HEK293 (cell line): ENCODE data around the gene MYORG.
"Not testable (repeated sequence)": the region's sequence is repeated elsewhere in the genome, so short reads cannot be mapped to it uniquely, and the experiment has no call there.

Experiments used
- CTCF ChIA-PET: fragments of 350-600 bp; formaldehyde crosslinking; extraction: SDS; loops from one replicate; lab custom pipeline; 2021; ENCODE audit warnings: antibody characterized with exemption; lab: Yijun Ruan, JAX
- POLR2A ChIA-PET: fragments of 300-600 bp; formaldehyde crosslinking; extraction: SDS; loops from one replicate; lab custom pipeline; 2020; ENCODE audit warnings: antibody characterized with exemption, inconsistent platforms; lab: Yijun Ruan, JAX
- H3K27ac ChIP-seq: fragments of 200-500 bp; sonication (Bioruptor generic); 2 replicates; pipeline ENCODE4 v1.5.1; 2014; ENCODE audit warnings: low read depth, low read length, control low read depth, inconsistent platforms; ENCODE audit errors: extremely low read depth
- H3K36me3 ChIP-seq, 2 experiments: fragments of 200-500 bp in 1 of 2; sonication (Bioruptor generic) in 1 of 2; 1 replicate in 1 of 2; 2 replicates in 1 of 2; pipeline ENCODE4 v1.5.1; 2014 to 2017; ENCODE audit warnings: inconsistent platforms in 2 of 2, low read length in 2 of 2; ENCODE audit not compliant: control insufficient read depth in 2 of 2, insufficient read depth in 1 of 2
- H3K4me1 ChIP-seq: fragments of 200-500 bp; sonication (Bioruptor generic); 2 replicates; pipeline ENCODE4 v1.5.1; 2014; ENCODE audit warnings: mild to moderate bottlenecking, low read length, inconsistent platforms; ENCODE audit not compliant: control insufficient read depth, insufficient read depth
- H3K4me3 ChIP-seq: 2 replicates; pipeline ENCODE4 v1.5.1; 2011; ENCODE audit warnings: low read depth, mild to moderate bottlenecking, control low read depth, low read length, moderate library complexity
- H3K9me3 ChIP-seq: fragments of 200-500 bp; sonication (Bioruptor generic); 2 replicates; pipeline ENCODE4 v1.5.1; 2014; ENCODE audit warnings: low read depth, low read length, inconsistent platforms; ENCODE audit not compliant: control insufficient read depth, insufficient read depth
- RBAK ChIP-seq: fragments of 450-650 bp; formaldehyde crosslinking; IDR thresholded peaks from 2 replicates; pipeline ENCODE4 v1.5.1; 2016; ENCODE audit warnings: missing biosample characterization, missing genetic modification characterization
- WT1 ChIP-seq: fragments of 450-650 bp; formaldehyde crosslinking; IDR thresholded peaks from 2 replicates; pipeline ENCODE4 v1.5.1; 2016; ENCODE audit warnings: missing biosample characterization, missing genetic modification characterization
- ZBTB11 ChIP-seq: fragments of 450-650 bp; formaldehyde crosslinking; conservative IDR thresholded peaks from 2 replicates; pipeline ENCODE4 v1.5.1; 2016; ENCODE audit warnings: low read depth, missing biosample characterization, missing genetic modification characterization
- ZBTB6 ChIP-seq: fragments of 450-650 bp; formaldehyde crosslinking; IDR thresholded peaks from 2 replicates; pipeline ENCODE4 v1.5.1; 2017; ENCODE audit warnings: missing biosample characterization, missing genetic modification characterization
- ZFP69B ChIP-seq: fragments of 450-650 bp; formaldehyde crosslinking; IDR thresholded peaks from 2 replicates; pipeline ENCODE4 v1.5.1; 2016; ENCODE audit warnings: missing biosample characterization, missing genetic modification characterization
- ZNF112 ChIP-seq: fragments of 450-650 bp; formaldehyde crosslinking; IDR thresholded peaks from 2 replicates; pipeline ENCODE4 v1.5.0; 2017; ENCODE audit warnings: missing biosample characterization, missing genetic modification characterization
- ZNF138 ChIP-seq: fragments of 450-650 bp; formaldehyde crosslinking; IDR thresholded peaks from 2 replicates; pipeline ENCODE4 v1.5.1; 2016; ENCODE audit warnings: missing biosample characterization, missing genetic modification characterization, borderline replicate concordance
- ZNF140 ChIP-seq: fragments of 450-650 bp; formaldehyde crosslinking; IDR thresholded peaks from 2 replicates; pipeline ENCODE4 v1.5.1; 2016; ENCODE audit warnings: missing biosample characterization, missing genetic modification characterization
- ZNF221 ChIP-seq: fragments of 450-650 bp; formaldehyde crosslinking; IDR thresholded peaks from 2 replicates; pipeline ENCODE4 v1.5.1; 2017; ENCODE audit warnings: missing biosample characterization, missing genetic modification characterization, borderline replicate concordance
- ZNF24 ChIP-seq: fragments of 450-650 bp; formaldehyde crosslinking; IDR thresholded peaks from 2 replicates; pipeline ENCODE4 v1.5.1; 2016; ENCODE audit warnings: missing biosample characterization, missing genetic modification characterization
- ZNF391 ChIP-seq: fragments of 450-650 bp; formaldehyde crosslinking; IDR thresholded peaks from 2 replicates; pipeline ENCODE4 v1.5.1; 2016; ENCODE audit warnings: low read depth, missing biosample characterization, missing genetic modification characterization, borderline replicate concordance
- ZNF488 ChIP-seq: fragments of 450-650 bp; formaldehyde crosslinking; IDR thresholded peaks from 2 replicates; pipeline ENCODE4 v1.5.1; 2016; ENCODE audit warnings: missing biosample characterization, missing genetic modification characterization
- ZNF514 ChIP-seq: fragments of 450-650 bp; formaldehyde crosslinking; IDR thresholded peaks from 2 replicates; pipeline ENCODE4 v1.5.1; 2016; ENCODE audit warnings: missing biosample characterization, missing genetic modification characterization
- ZNF530 ChIP-seq: fragments of 450-650 bp; formaldehyde crosslinking; IDR thresholded peaks from 2 replicates; pipeline ENCODE4 v1.5.1; 2016; ENCODE audit warnings: low read depth, missing biosample characterization, missing genetic modification characterization
- ZNF560 ChIP-seq: fragments of 450-650 bp; formaldehyde crosslinking; IDR thresholded peaks from 2 replicates; pipeline ENCODE4 v1.5.1; 2017; ENCODE audit warnings: missing biosample characterization, missing genetic modification characterization, borderline replicate concordance
- ZNF585B ChIP-seq: fragments of 450-650 bp; formaldehyde crosslinking; IDR thresholded peaks from 2 replicates; pipeline ENCODE4 v1.5.1; 2016; ENCODE audit warnings: missing biosample characterization, missing genetic modification characterization
- ZNF677 ChIP-seq: fragments of 450-650 bp; IDR thresholded peaks from 2 replicates; pipeline ENCODE4 v1.5.0; 2018; ENCODE audit warnings: missing biosample characterization, mild to moderate bottlenecking, missing genetic modification characterization, moderate library complexity
- ZNF776 ChIP-seq: fragments of 450-650 bp; formaldehyde crosslinking; IDR thresholded peaks from 2 replicates; pipeline ENCODE4 v1.5.0; 2017; ENCODE audit warnings: missing biosample characterization, missing genetic modification characterization, borderline replicate concordance
- ZSCAN4 ChIP-seq: fragments of 450-650 bp; formaldehyde crosslinking; IDR thresholded peaks from 2 replicates; pipeline ENCODE4 v1.5.1; 2017; ENCODE audit warnings: missing biosample characterization, missing genetic modification characterization

MYORG gene

GRCh38 chr9:34367751-34368410 is 8.8 kb downstream of the MYORG start:
- CTCF ChIA-PET: not testable (repeated sequence)

GRCh38 chr9:34366365-34366764 is 10.3 kb downstream of the MYORG start:
- Histone ChIP-seq H3K4me3 (no peak overlapping the region), H3K4me1 (no peaks in the 10 kb centered on the region), H3K9me3 (no peaks in the 10 kb centered on the region), H3K36me3 (peaks cover 0 to 23% of the 10 kb centered on the region in 2 experiments; a peak in 1 of 3 replicates), H3K27ac (no peak overlapping the region)
- ChIA-PET CTCF (interaction anchor here (1.3 to 1.4 kb wide), 2 partner anchors 13 to 34 kb away, joined by 4 to 9 read pairs; no protein-coding TSS in a partner anchor), POLR2A (no interaction called here)
- TF ChIP-seq ZNF585B (tag by site-specific recombination): no peak
- TF ChIP-seq ZNF488 (tag by site-specific recombination): no peak
- TF ChIP-seq ZFP69B (tag by site-specific recombination): no peak

More at GRCh38 chr9:34367751-34368410, 8.8 kb downstream of the MYORG start:
- H3K4me3 ChIP-seq, POLR2A ChIA-PET, H3K27ac ChIP-seq, H3K9me3 ChIP-seq, H3K4me1 ChIP-seq: not testable (repeated sequence)
- peaks cover 0 to 36% of the 10 kb centered on the region in 2 experiments; a peak in 1 of 3 replicates for H3K36me3 ChIP-seq
- peak; percentile 92 for TF ChIP-seq ZNF585B (tag by site-specific recombination)

GRCh38 chr9:34365282-34365681 is 11.4 kb downstream of the MYORG start:
- no peak overlapping the region for H3K27ac ChIP-seq
- ChIA-PET CTCF (interaction anchor here (1.4 to 1.6 kb wide), 2 partner anchors 9 to 33 kb away, joined by 4 to 7 read pairs; no protein-coding TSS in a partner anchor), POLR2A (interaction anchor here (0.5 to 0.8 kb wide), 2 partner anchors 9 to 189 kb away, joined by 3 read pairs; no protein-coding TSS in a partner anchor)
- no peaks in the 10 kb centered on the region for H3K4me1 ChIP-seq
- H3K4me3 ChIP-seq: no peak overlapping the region
- TF ChIP-seq ZBTB11 (tag by site-specific recombination) (no peak), ZNF112 (tag by site-specific recombination) (no peak), ZNF530 (tag by site-specific recombination) (no peak), RBAK (tag by site-specific recombination) (no peak), WT1 (no peak), ZNF140 (tag by site-specific recombination) (no peak), ZNF677 (tag by site-specific recombination) (no peak)
- TF ChIP-seq, all 188 proteins: peak for 0
- Histone ChIP-seq H3K36me3 (peaks cover 0 to 12% of the 10 kb centered on the region in 2 experiments; a peak in 1 of 3 replicates), H3K9me3 (no peaks in the 10 kb centered on the region)

- H3K36me3 ChIP-seq: no peaks in the 10 kb centered on the region
- H3K4me3 ChIP-seq: no peak overlapping the region
- ChIA-PET POLR2A (no interaction called here), CTCF (interaction anchor here (1.2 to 1.6 kb wide), 2 partner anchors 11 to 15 kb away, joined by 4 to 7 read pairs; no protein-coding TSS in a partner anchor)
- H3K4me1 ChIP-seq: no peaks in the 10 kb centered on the region
- H3K9me3 ChIP-seq: no peaks in the 10 kb centered on the region
- no peak overlapping the region for H3K27ac ChIP-seq
- TF ChIP-seq ZNF221 (tag by site-specific recombination) (no peak), ZSCAN4 (0 out of 2 replicates have a peak, but pooled peaks have one; percentile 12), ZNF776 (tag by site-specific recombination) (no peak), ZNF138 (tag by site-specific recombination) (no peak), ZNF560 (tag by site-specific recombination) (no peak), ZBTB6 (tag by site-specific recombination) (no peak), ZNF514 (tag by site-specific recombination) (no peak), ZNF24 (tag by site-specific recombination) (no peak), ZNF391 (no peak)
Measured at GRCh38 chr9:34363619-34364351, 12.9 kb downstream of the MYORG start.
